HEK293 (cell line): ENCODE measurements around the gene ABLIM3.

Experiments used
- CTCF ChIA-PET: fragments of 350-600 bp; formaldehyde crosslinking; extraction: SDS; loops from one replicate; lab custom pipeline; 2021; ENCODE audit warnings: antibody characterized with exemption; lab: Yijun Ruan, JAX
- POLR2A ChIA-PET: fragments of 300-600 bp; formaldehyde crosslinking; extraction: SDS; loops from one replicate; lab custom pipeline; 2020; ENCODE audit warnings: antibody characterized with exemption, inconsistent platforms; lab: Yijun Ruan, JAX
- H3K27ac ChIP-seq: fragments of 200-500 bp; sonication (Bioruptor generic); 2 replicates; pipeline ENCODE4 v1.5.1; 2014; ENCODE audit warnings: low read depth, low read length, control low read depth, inconsistent platforms; ENCODE audit errors: extremely low read depth
- H3K36me3 ChIP-seq, 2 experiments: fragments of 200-500 bp in 1 of 2; sonication (Bioruptor generic) in 1 of 2; 1 replicate in 1 of 2; 2 replicates in 1 of 2; pipeline ENCODE4 v1.5.1; 2014 to 2017; ENCODE audit warnings: inconsistent platforms in 2 of 2, low read length in 2 of 2; ENCODE audit not compliant: control insufficient read depth in 2 of 2, insufficient read depth in 1 of 2
- H3K4me1 ChIP-seq: fragments of 200-500 bp; sonication (Bioruptor generic); 2 replicates; pipeline ENCODE4 v1.5.1; 2014; ENCODE audit warnings: mild to moderate bottlenecking, low read length, inconsistent platforms; ENCODE audit not compliant: control insufficient read depth, insufficient read depth
- H3K4me3 ChIP-seq: 2 replicates; pipeline ENCODE4 v1.5.1; 2011; ENCODE audit warnings: low read depth, mild to moderate bottlenecking, control low read depth, low read length, moderate library complexity
- H3K9me3 ChIP-seq: fragments of 200-500 bp; sonication (Bioruptor generic); 2 replicates; pipeline ENCODE4 v1.5.1; 2014; ENCODE audit warnings: low read depth, low read length, inconsistent platforms; ENCODE audit not compliant: control insufficient read depth, insufficient read depth
- MYNN ChIP-seq: fragments of 450-650 bp; formaldehyde crosslinking; IDR thresholded peaks from 2 replicates; pipeline ENCODE4 v1.5.1; 2016; ENCODE audit warnings: missing biosample characterization, missing genetic modification characterization, borderline replicate concordance
- REST ChIP-seq: fragments of 450-650 bp; formaldehyde crosslinking; IDR thresholded peaks from 2 replicates; pipeline ENCODE4 v1.5.1; 2016; ENCODE audit warnings: missing biosample characterization, missing genetic modification characterization
- ZBTB11 ChIP-seq: fragments of 450-650 bp; formaldehyde crosslinking; conservative IDR thresholded peaks from 2 replicates; pipeline ENCODE4 v1.5.1; 2016; ENCODE audit warnings: low read depth, missing biosample characterization, missing genetic modification characterization
- ZBTB48 ChIP-seq: fragments of 450-650 bp; formaldehyde crosslinking; IDR thresholded peaks from 2 replicates; pipeline ENCODE4 v1.5.1; 2016; ENCODE audit warnings: missing biosample characterization, missing genetic modification characterization
- ZBTB6 ChIP-seq: fragments of 450-650 bp; formaldehyde crosslinking; IDR thresholded peaks from 2 replicates; pipeline ENCODE4 v1.5.1; 2017; ENCODE audit warnings: missing biosample characterization, missing genetic modification characterization
- ZBTB7A ChIP-seq: fragments of 450-650 bp; formaldehyde crosslinking; IDR thresholded peaks from 2 replicates; pipeline ENCODE4 v1.5.1; 2016; ENCODE audit warnings: low read depth, missing biosample characterization, missing genetic modification characterization
- ZNF121 ChIP-seq: fragments of 450-650 bp; formaldehyde crosslinking; IDR thresholded peaks from 2 replicates; pipeline ENCODE4 v1.5.1; 2016; ENCODE audit warnings: missing biosample characterization, missing genetic modification characterization
- ZNF214 ChIP-seq: fragments of 450-650 bp; formaldehyde crosslinking; IDR thresholded peaks from 2 replicates; pipeline ENCODE4 v1.5.1; 2017; ENCODE audit warnings: missing biosample characterization, mild to moderate bottlenecking, missing genetic modification characterization, borderline replicate concordance
- ZNF280D ChIP-seq: fragments of 450-650 bp; formaldehyde crosslinking; IDR thresholded peaks from 2 replicates; pipeline ENCODE4 v1.5.1; 2016; ENCODE audit warnings: missing biosample characterization, missing genetic modification characterization
- ZNF292 ChIP-seq: fragments of 450-650 bp; formaldehyde crosslinking; IDR thresholded peaks from 2 replicates; pipeline ENCODE4 v1.5.1; 2016; ENCODE audit warnings: low read depth, missing biosample characterization, missing genetic modification characterization, borderline replicate concordance
- ZNF426 ChIP-seq: fragments of 450-650 bp; formaldehyde crosslinking; IDR thresholded peaks from 2 replicates; pipeline ENCODE4 v1.5.1; 2017; ENCODE audit warnings: missing biosample characterization, missing genetic modification characterization, mild to moderate bottlenecking, inconsistent platforms, moderate library complexity
- ZNF510 ChIP-seq: fragments of 450-650 bp; formaldehyde crosslinking; IDR thresholded peaks from 2 replicates; pipeline ENCODE4 v1.5.1; 2018; ENCODE audit warnings: mild to moderate bottlenecking, missing genetic modification characterization, missing biosample characterization; ENCODE audit not compliant: insufficient replicate concordance
- ZNF518A ChIP-seq: fragments of 450-650 bp; formaldehyde crosslinking; conservative IDR thresholded peaks from 2 replicates; pipeline ENCODE4 v1.5.1; 2016; ENCODE audit warnings: low read depth, missing biosample characterization, missing genetic modification characterization
- ZNF610 ChIP-seq: fragments of 450-650 bp; formaldehyde crosslinking; IDR thresholded peaks from 2 replicates; pipeline ENCODE4 v1.5.1; 2016; ENCODE audit warnings: missing biosample characterization, missing genetic modification characterization, borderline replicate concordance
- ZNF645 ChIP-seq: fragments of 450-650 bp; formaldehyde crosslinking; IDR thresholded peaks from 2 replicates; pipeline ENCODE4; 2016; ENCODE audit warnings: missing biosample characterization, missing genetic modification characterization
- ZSCAN5A ChIP-seq: fragments of 450-650 bp; formaldehyde crosslinking; IDR thresholded peaks from 2 replicates; pipeline ENCODE4 v1.5.1; 2016; ENCODE audit warnings: missing biosample characterization, missing genetic modification characterization

The ABLIM3 gene

GRCh38 chr5:149280124-149280523, 138.8 kb downstream of the ABLIM3 start (continued):
- TF ChIP-seq ZBTB11 (tag by site-specific recombination), result no peak
- no peak for TF ChIP-seq ZNF510 (tag by site-specific recombination)
- TF ChIP-seq ZNF610 (tag by site-specific recombination), result no peak
- TF ChIP-seq ZSCAN5A (tag by site-specific recombination), result no peak
- no peak for TF ChIP-seq ZNF645 (tag by site-specific recombination)
- TF ChIP-seq ZNF518A (tag by site-specific recombination), result no peak
- TF ChIP-seq REST (tag by site-specific recombination), result no peak
- TF ChIP-seq ZBTB7A (tag by site-specific recombination), result no peak
- TF ChIP-seq ZNF214 (tag by site-specific recombination), result no peak

- ChIA-PET CTCF (no interaction called here), POLR2A (no interaction called here)
- no peaks in the 10 kb centered on the region for H3K4me1 ChIP-seq
- no peaks in the 10 kb centered on the region for H3K36me3 ChIP-seq
- no peaks in the 10 kb centered on the region for H3K9me3 ChIP-seq
- H3K4me3 ChIP-seq, result no peak overlapping the region
- H3K27ac ChIP-seq, result no peak overlapping the region
- TF ChIP-seq ZNF214 (tag by site-specific recombination), result no peak
- no peak for TF ChIP-seq ZNF426 (tag by site-specific recombination)
- no peak for TF ChIP-seq ZNF292 (tag by site-specific recombination)
- TF ChIP-seq ZBTB6, result no peak
- TF ChIP-seq ZNF280D, result no peak
- TF ChIP-seq ZBTB48, result no peak
- no peak for TF ChIP-seq ZNF121 (tag by site-specific recombination)
- no peak for TF ChIP-seq MYNN (tag by site-specific recombination)
Observed at GRCh38 chr5:149280802-149281201, 139.5 kb downstream of the ABLIM3 start.
